Measurements from ENCODE around the gene PARD3B.

Gene PARD3B

GRCh38 chr2:205169012-205169411, 623.7 kb downstream of the PARD3B start:
- Mint-ChIP-seq H3K27ac (ENCODE audit: low read depth) (no peak overlapping the region), H3K4me3 (no peak overlapping the region), H3K36me3 (ENCODE audit: insufficient read depth) (no peaks in the 10 kb centered on the region)

GRCh38 chr2:205169464-205169863, 624.2 kb downstream of the PARD3B start:
- Mint-ChIP-seq H3K27ac (ENCODE audit: low read depth) (no peak overlapping the region), H3K4me3 (no peak overlapping the region), H3K36me3 (ENCODE audit: insufficient read depth) (no peaks in the 10 kb centered on the region), H3K27me3 (no peaks in the 10 kb centered on the region), H3K4me1 (no peaks in the 10 kb centered on the region), H3K9me3 (peaks cover 12% of the 10 kb centered on the region)
- DNase-seq (ENCODE audit: low spot score in 2 of 2) (no peak), ATAC-seq (replicated peaks; ENCODE audit: extremely low read depth, poor library complexity, severe bottlenecking) (no peak)

More at GRCh38 chr2:205169012-205169411, 623.7 kb downstream of the PARD3B start:
- H3K4me1 Mint-ChIP-seq = no peaks in the 10 kb centered on the region
- no peaks in the 10 kb centered on the region for H3K27me3 Mint-ChIP-seq
- H3K9me3 Mint-ChIP-seq = peaks cover 12% of the 10 kb centered on the region
- DNase-seq (ENCODE audit: low spot score in 2 of 2) (no peak), ATAC-seq (replicated peaks; ENCODE audit: extremely low read depth, poor library complexity, severe bottlenecking) (no peak)

GRCh38 chr2:205170399-205170798, 625.1 kb downstream of the PARD3B start:
- ATAC-seq (replicated peaks; ENCODE audit: extremely low read depth, poor library complexity, severe bottlenecking) = no peak
- H3K27ac Mint-ChIP-seq (ENCODE audit: low read depth) = no peak overlapping the region
- H3K27me3 Mint-ChIP-seq = no peaks in the 10 kb centered on the region
- no peak for DNase-seq (ENCODE audit: low spot score in 2 of 2)
- H3K4me1 Mint-ChIP-seq = no peaks in the 10 kb centered on the region
- peaks cover 12% of the 10 kb centered on the region for H3K9me3 Mint-ChIP-seq
- H3K36me3 Mint-ChIP-seq (ENCODE audit: insufficient read depth) = no peaks in the 10 kb centered on the region
- no peak overlapping the region for H3K4me3 Mint-ChIP-seq

GRCh38 chr2:205171261-205171940, 626.1 kb downstream of the PARD3B start:
- Mint-ChIP-seq H3K4me3 (no peak overlapping the region), H3K36me3 (ENCODE audit: insufficient read depth) (no peaks in the 10 kb centered on the region), H3K9me3 (peaks cover 12% of the 10 kb centered on the region), H3K27me3 (no peaks in the 10 kb centered on the region), H3K4me1 (no peaks in the 10 kb centered on the region), H3K27ac (ENCODE audit: low read depth) (no peak overlapping the region)
- ATAC-seq (replicated peaks; ENCODE audit: extremely low read depth, poor library complexity, severe bottlenecking) = no peak
- DNase-seq (ENCODE audit: low spot score in 2 of 2) = no peak

DNA sequence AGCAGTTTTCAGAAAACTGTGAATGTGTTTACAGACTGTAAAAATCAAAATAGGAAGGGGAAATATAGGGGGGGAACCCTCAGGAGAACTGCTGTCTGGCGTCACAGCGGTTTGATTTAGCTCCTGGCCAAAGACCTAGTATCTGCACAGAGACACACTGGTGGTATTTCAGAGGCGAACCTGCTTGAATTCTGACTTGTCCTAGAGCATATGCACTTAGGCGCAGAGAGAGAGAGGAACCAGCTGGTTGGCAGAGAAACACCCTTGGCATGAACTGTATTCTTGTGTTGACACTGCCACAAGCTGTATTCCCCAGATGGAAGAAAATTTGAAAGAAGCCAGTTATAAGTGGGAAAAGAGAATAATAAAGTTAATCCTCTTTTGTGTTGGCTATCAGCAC, 630.6 kb downstream of the PARD3B start:
- no peak for ATAC-seq (replicated peaks; ENCODE audit: extremely low read depth, poor library complexity, severe bottlenecking)
- no peaks in the 10 kb centered on the region for H3K36me3 Mint-ChIP-seq (ENCODE audit: insufficient read depth)
- H3K27ac Mint-ChIP-seq (ENCODE audit: low read depth) = no peak overlapping the region
- no peak for DNase-seq (ENCODE audit: low spot score in 2 of 2)
- H3K9me3 Mint-ChIP-seq = peaks cover under 1% of the 10 kb centered on the region
- no peak overlapping the region for H3K4me3 Mint-ChIP-seq
- H3K27me3 Mint-ChIP-seq = no peaks in the 10 kb centered on the region
- no peaks in the 10 kb centered on the region for H3K4me1 Mint-ChIP-seq

- H3K4me1 Mint-ChIP-seq = no peaks in the 10 kb centered on the region
- no peaks in the 10 kb centered on the region for H3K36me3 Mint-ChIP-seq (ENCODE audit: insufficient read depth)
- H3K9me3 Mint-ChIP-seq = no peaks in the 10 kb centered on the region
- H3K27ac Mint-ChIP-seq (ENCODE audit: low read depth) = no peak overlapping the region
- ATAC-seq (replicated peaks; ENCODE audit: extremely low read depth, poor library complexity, severe bottlenecking) (no peak), DNase-seq (ENCODE audit: low spot score in 2 of 2) (no peak)
- H3K4me3 Mint-ChIP-seq = no peak overlapping the region
- H3K27me3 Mint-ChIP-seq = no peaks in the 10 kb centered on the region
Observed at GRCh38 chr2:205176546-205176945, 631.3 kb downstream of the PARD3B start.

DNA sequence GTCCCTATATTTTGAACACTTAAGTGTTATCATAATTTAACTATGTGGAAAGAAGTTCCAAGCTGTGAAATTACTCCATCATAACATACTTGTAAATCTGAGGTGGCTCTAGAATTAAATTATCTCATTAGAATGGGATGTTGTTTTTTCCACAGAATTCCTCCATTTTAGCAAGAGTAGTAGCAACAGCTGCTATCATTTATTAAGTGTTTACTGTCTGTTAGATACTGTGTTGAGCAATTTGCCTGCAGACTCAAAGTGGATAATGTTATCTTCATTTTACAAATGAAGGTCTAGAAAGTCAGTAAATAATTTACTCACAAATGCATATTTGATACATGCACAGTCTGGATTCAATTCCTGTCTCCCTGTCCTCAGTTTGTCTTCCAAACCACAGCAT, 632.3 kb downstream of the PARD3B start:
- Mint-ChIP-seq H3K27ac (ENCODE audit: low read depth) (no peak overlapping the region), H3K27me3 (no peaks in the 10 kb centered on the region), H3K4me3 (no peak overlapping the region), H3K9me3 (no peaks in the 10 kb centered on the region), H3K36me3 (ENCODE audit: insufficient read depth) (no peaks in the 10 kb centered on the region), H3K4me1 (no peaks in the 10 kb centered on the region)
- DNase-seq (ENCODE audit: low spot score in 2 of 2) = no peak
- no peak for ATAC-seq (replicated peaks; ENCODE audit: extremely low read depth, poor library complexity, severe bottlenecking)

DNA sequence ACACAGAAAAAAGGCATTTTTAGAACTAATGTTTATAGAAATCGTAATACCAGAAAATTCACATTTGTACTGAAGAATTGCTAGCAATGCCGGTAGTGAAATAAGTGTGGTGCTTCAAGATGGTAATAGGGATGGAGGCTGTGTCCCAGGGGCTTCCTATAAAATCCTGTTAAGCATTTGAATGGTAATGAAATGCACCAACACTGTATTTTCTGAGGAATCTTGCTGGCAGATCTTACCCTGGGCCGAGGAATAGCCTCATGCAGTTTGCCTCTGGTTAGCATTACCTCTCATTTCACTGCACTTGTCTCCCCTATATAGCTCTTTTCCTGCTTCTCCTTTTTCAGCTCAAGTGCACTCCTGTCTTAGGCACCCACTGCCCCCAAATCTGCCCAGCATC, 635.5 kb downstream of the PARD3B start:
- Mint-ChIP-seq H3K36me3 (ENCODE audit: insufficient read depth) (no peaks in the 10 kb centered on the region), H3K4me3 (no peak overlapping the region), H3K9me3 (no peaks in the 10 kb centered on the region), H3K27ac (ENCODE audit: low read depth) (no peak overlapping the region), H3K4me1 (no peaks in the 10 kb centered on the region), H3K27me3 (no peaks in the 10 kb centered on the region)
- no peak for DNase-seq (ENCODE audit: low spot score in 2 of 2)
- ATAC-seq (replicated peaks; ENCODE audit: extremely low read depth, poor library complexity, severe bottlenecking) = no peak

- Mint-ChIP-seq H3K4me3 (no peak overlapping the region), H3K9me3 (no peaks in the 10 kb centered on the region), H3K27me3 (no peaks in the 10 kb centered on the region), H3K4me1 (no peaks in the 10 kb centered on the region), H3K27ac (ENCODE audit: low read depth) (no peak overlapping the region), H3K36me3 (ENCODE audit: insufficient read depth) (no peaks in the 10 kb centered on the region)
- DNase-seq (ENCODE audit: low spot score in 2 of 2) (no peak), ATAC-seq (replicated peaks; ENCODE audit: extremely low read depth, poor library complexity, severe bottlenecking) (no peak)
Observed at GRCh38 chr2:205187731-205188130, 642.5 kb downstream of the PARD3B start.

GRCh38 chr2:205188239-205189138, 643.2 kb downstream of the PARD3B start:
- Mint-ChIP-seq H3K27ac (ENCODE audit: low read depth) (no peak overlapping the region), H3K27me3 (no peaks in the 10 kb centered on the region), H3K4me1 (no peaks in the 10 kb centered on the region), H3K9me3 (no peaks in the 10 kb centered on the region), H3K4me3 (no peak overlapping the region), H3K36me3 (ENCODE audit: insufficient read depth) (no peaks in the 10 kb centered on the region)
- ATAC-seq (replicated peaks; ENCODE audit: extremely low read depth, poor library complexity, severe bottlenecking) = no peak
- no peak for DNase-seq (ENCODE audit: low spot score in 2 of 2)

DNA sequence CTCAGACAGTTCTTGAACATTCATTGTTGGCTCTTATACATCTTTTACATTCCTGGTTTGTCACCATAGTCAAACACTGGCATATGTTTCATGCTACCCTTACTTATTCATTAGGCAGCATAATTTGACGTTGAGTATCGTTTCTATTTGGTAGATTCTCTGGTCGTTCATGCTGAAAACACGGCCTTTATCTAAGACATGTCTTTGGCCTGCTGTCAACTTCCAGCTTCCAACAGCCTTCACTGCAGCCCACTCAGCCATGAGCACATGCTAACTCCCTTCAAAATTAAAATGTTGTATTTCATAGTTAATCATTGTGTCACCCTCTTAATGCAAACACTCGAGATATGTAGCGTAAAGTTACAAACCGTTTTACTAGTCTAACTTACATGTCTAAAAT, 644.0 kb downstream of the PARD3B start:
- Mint-ChIP-seq H3K36me3 (ENCODE audit: insufficient read depth) (no peaks in the 10 kb centered on the region), H3K4me1 (no peaks in the 10 kb centered on the region)
- ATAC-seq (replicated peaks; ENCODE audit: extremely low read depth, poor library complexity, severe bottlenecking) = no peak

DNA sequence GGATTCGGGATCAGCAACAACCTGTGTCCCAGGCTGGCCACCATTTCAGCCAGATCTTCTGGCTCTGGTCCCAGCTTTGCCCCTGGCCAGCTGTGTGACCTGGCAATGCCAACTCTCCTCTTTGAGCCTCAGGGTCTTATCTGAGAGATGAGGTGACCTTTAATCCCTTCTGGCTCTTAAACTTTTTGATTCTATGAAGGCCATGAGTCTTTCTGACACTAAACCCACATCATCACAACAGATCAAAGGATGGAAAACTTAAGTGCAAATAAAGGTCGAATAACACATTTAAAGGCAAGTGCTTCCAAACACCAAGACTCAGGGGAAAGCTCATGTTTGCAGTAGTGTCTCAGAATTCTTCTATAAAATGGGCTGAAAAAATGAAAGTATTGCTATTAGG, 645.3 kb downstream of the PARD3B start:
- H3K27me3 Mint-ChIP-seq = no peaks in the 10 kb centered on the region
- H3K4me1 Mint-ChIP-seq = no peaks in the 10 kb centered on the region
- DNase-seq (ENCODE audit: low spot score in 2 of 2) (no peak), ATAC-seq (replicated peaks; ENCODE audit: extremely low read depth, poor library complexity, severe bottlenecking) (no peak)
- H3K36me3 Mint-ChIP-seq (ENCODE audit: insufficient read depth) = no peaks in the 10 kb centered on the region
- no peaks in the 10 kb centered on the region for H3K9me3 Mint-ChIP-seq
- H3K27ac Mint-ChIP-seq (ENCODE audit: low read depth) = no peak overlapping the region
- H3K4me3 Mint-ChIP-seq = no peak overlapping the region

More for the DNA sequence above, 644.0 kb downstream of the PARD3B start:
- no peaks in the 10 kb centered on the region for H3K27me3 Mint-ChIP-seq
- H3K4me3 Mint-ChIP-seq = no peak overlapping the region
- no peak for DNase-seq (ENCODE audit: low spot score in 2 of 2)
- H3K27ac Mint-ChIP-seq (ENCODE audit: low read depth) = no peak overlapping the region
- no peaks in the 10 kb centered on the region for H3K9me3 Mint-ChIP-seq
